Osteoblast (primary cell): ENCODE measurements around the gene THAP7. TPM values are rescaled to one million over a fixed set of nuclear protein-coding genes. Genes with fewer than 3 reads are reported as not detected.

ENCODE experiments used
- DNase-seq: peaks from one replicate; pipeline ENCODE4 v3.0.0; 2011; ENCODE audit warnings: low spot score, mixed read lengths; ENCODE audit not compliant: insufficient read length; ENCODE audit errors: missing footprints
- H2AFZ ChIP-seq: 2 replicates; pipeline ENCODE4 v1.6.0; 2011; ENCODE audit warnings: mild to moderate bottlenecking, low read length
- H3K27ac ChIP-seq: 2 replicates; pipeline ENCODE4 v1.5.1; 2011; ENCODE audit warnings: mild to moderate bottlenecking, low read depth, low read length, moderate library complexity
- H3K27me3 ChIP-seq: 2 replicates; pipeline ENCODE4 v1.6.0; 2012; ENCODE audit warnings: mild to moderate bottlenecking, control low read depth, inconsistent platforms, low read length, moderate library complexity; ENCODE audit not compliant: insufficient read depth
- H3K36me3 ChIP-seq: 2 replicates; pipeline ENCODE4 v1.5.1; 2011; ENCODE audit warnings: mild to moderate bottlenecking, low read length, control low read depth, moderate library complexity; ENCODE audit not compliant: insufficient read depth
- H3K4me1 ChIP-seq: 2 replicates; pipeline ENCODE4 v1.5.1; 2011; ENCODE audit warnings: mild to moderate bottlenecking, low read length, control low read depth, moderate library complexity; ENCODE audit not compliant: insufficient read depth
- H3K4me2 ChIP-seq: 2 replicates; pipeline ENCODE4 v1.6.0; 2011; ENCODE audit warnings: mild to moderate bottlenecking, low read length; ENCODE audit not compliant: insufficient read depth
- H3K4me3 ChIP-seq: fragments of 200-600 bp; sonication (generic); 3 replicates; pipeline ENCODE4 v1.5.1; 2012; ENCODE audit warnings: mild to moderate bottlenecking, low read length, inconsistent platforms; ENCODE audit not compliant: insufficient read depth
- H3K79me2 ChIP-seq: 2 replicates; pipeline ENCODE4 v1.6.0; 2012; ENCODE audit warnings: mild to moderate bottlenecking, low read length, control low read depth, inconsistent platforms; ENCODE audit not compliant: insufficient read depth
- H3K9me3 ChIP-seq: 2 replicates; pipeline ENCODE4 v1.5.1; 2011; ENCODE audit warnings: low read depth, low read length, control low read depth
- H4K20me1 ChIP-seq: 2 replicates; pipeline ENCODE4 v1.6.0; 2012; ENCODE audit warnings: mild to moderate bottlenecking, low read length, control low read depth; ENCODE audit not compliant: insufficient read depth
- CTCF ChIP-seq: IDR thresholded peaks from 2 replicates; pipeline ENCODE4 v1.5.1; 2011; ENCODE audit warnings: mild to moderate bottlenecking, low read depth, low read length, moderate library complexity; ENCODE audit errors: extremely low read depth
- total RNA-seq: library from RNA; depleted of rRNA; stranded (reverse); fragments of >200 nt; gene quantifications from 2 replicates; pipeline ENCODE4 v1.2.3, GENCODE V29; 2012

THAP7 gene
- total RNA-seq, 1 donor = 24.2 TPM

- DNase-seq = no peak
- TF ChIP-seq CTCF = no peak
- Histone ChIP-seq H3K4me2 (no peak overlapping the region), H3K4me1 (peaks cover 13% of the 10 kb centered on the region), H3K79me2 (peaks cover 34% of the 10 kb centered on the region), H4K20me1 (peaks cover 34% of the 10 kb centered on the region), H3K36me3 (peaks cover 32% of the 10 kb centered on the region), H3K27ac (no peak overlapping the region), H2AFZ (no peak overlapping the region), H3K4me3 (no peak overlapping the region), H3K9me3 (no peaks in the 10 kb centered on the region), H3K27me3 (no peaks in the 10 kb centered on the region)
Observed at GRCh38 chr22:20955548-20955947, 46.4 kb downstream of the THAP7 start.

- Histone ChIP-seq H3K4me3 (no peak overlapping the region), H3K9me3 (no peaks in the 10 kb centered on the region), H3K36me3 (peaks cover 46% of the 10 kb centered on the region), H3K4me1 (peaks cover 13% of the 10 kb centered on the region), H4K20me1 (peaks cover 43% of the 10 kb centered on the region), H3K4me2 (no peak overlapping the region), H3K79me2 (peaks cover 50% of the 10 kb centered on the region), H2AFZ (no peak overlapping the region), H3K27ac (no peak overlapping the region), H3K27me3 (no peaks in the 10 kb centered on the region)
- no peak for TF ChIP-seq CTCF
- peak; percentile 51 for DNase-seq
Observed at GRCh38 chr22:20953668-20954500, 48.0 kb downstream of the THAP7 start.

- no peak overlapping the region for H3K4me3 ChIP-seq
- no peak overlapping the region for H3K4me2 ChIP-seq
- TF ChIP-seq CTCF = no peak
- no peaks in the 10 kb centered on the region for H3K27me3 ChIP-seq
- no peak overlapping the region for H3K27ac ChIP-seq
- H2AFZ ChIP-seq = no peak overlapping the region
- peaks cover 56% of the 10 kb centered on the region for H3K79me2 ChIP-seq
- H3K36me3 ChIP-seq = peaks cover 46% of the 10 kb centered on the region
- peaks cover 13% of the 10 kb centered on the region for H3K4me1 ChIP-seq
- H4K20me1 ChIP-seq = peaks cover 49% of the 10 kb centered on the region
- no peak for DNase-seq
- no peaks in the 10 kb centered on the region for H3K9me3 ChIP-seq
Observed at GRCh38 chr22:20953342-20953608, 48.6 kb downstream of the THAP7 start.

- no peak for TF ChIP-seq CTCF
- no peaks in the 10 kb centered on the region for H3K9me3 ChIP-seq
- H3K36me3 ChIP-seq = peaks cover 46% of the 10 kb centered on the region
- no peak overlapping the region for H2AFZ ChIP-seq
- H3K27me3 ChIP-seq = no peaks in the 10 kb centered on the region
- H3K79me2 ChIP-seq = peaks cover 62% of the 10 kb centered on the region
- H3K4me3 ChIP-seq = no peak overlapping the region
- peaks cover 50% of the 10 kb centered on the region for H4K20me1 ChIP-seq
- peaks cover 8% of the 10 kb centered on the region for H3K4me1 ChIP-seq
- peak; percentile 62 for DNase-seq
- H3K4me2 ChIP-seq = no peak overlapping the region
- H3K27ac ChIP-seq = no peak overlapping the region
Observed at GRCh38 chr22:20952544-20953341, 49.2 kb downstream of the THAP7 start.
